Mesothelial cell of epicardium (in vitro differentiated cells): ENCODE measurements around the gene SLC29A1. TPM values are rescaled to one million over a fixed set of nuclear protein-coding genes. Genes with fewer than 3 reads are reported as not detected.
"Not testable (repeated sequence)": the region's sequence is repeated elsewhere in the genome, so short reads cannot be mapped to it uniquely, and the experiment has no call there.

Experiments
- DNase-seq, 2 experiments: peaks; one replicate each; pipeline ENCODE4 v3.0.0; 2021; ENCODE audit warnings: low spot score in 2 of 2; ENCODE audit not compliant: unreplicated experiment in 2 of 2
- H3K27ac Mint-ChIP-seq: 2 replicates; pipeline ENCODE4 v1.8.0; 2021; ENCODE audit warnings: mixed read lengths
- H3K27me3 Mint-ChIP-seq: 2 replicates; pipeline ENCODE4 v1.8.0; 2021; ENCODE audit warnings: low read depth, mixed read lengths
- H3K36me3 Mint-ChIP-seq: 2 replicates; pipeline ENCODE4 v1.8.0; 2021; ENCODE audit warnings: mixed read lengths
- H3K4me1 Mint-ChIP-seq: 2 replicates; pipeline ENCODE4 v1.8.0; 2021; ENCODE audit warnings: mixed read lengths
- H3K4me3 Mint-ChIP-seq: 2 replicates; pipeline ENCODE4 v1.8.0; 2021; ENCODE audit warnings: mild to moderate bottlenecking, moderate library complexity, mixed read lengths
- H3K9me3 Mint-ChIP-seq: 2 replicates; pipeline ENCODE4 v1.8.0; 2021; ENCODE audit warnings: mixed read lengths
- total RNA-seq: library from RNA; stranded (reverse); gene quantifications from 3 replicates; pipeline ENCODE4 v1.2.1, GENCODE V29; 2021
- TF ChIP-seq, protein P1 (sequence below): fragments of 200-600 bp; sonication (generic); IDR thresholded peaks from one replicate; pipeline ENCODE4 v1.5.0; 2021; ENCODE audit warnings: antibody characterized with exemption; ENCODE audit not compliant: unreplicated experiment

Gene SLC29A1
- total RNA-seq, 1 donor from 2014 or later, result 13.2 TPM

DNA sequence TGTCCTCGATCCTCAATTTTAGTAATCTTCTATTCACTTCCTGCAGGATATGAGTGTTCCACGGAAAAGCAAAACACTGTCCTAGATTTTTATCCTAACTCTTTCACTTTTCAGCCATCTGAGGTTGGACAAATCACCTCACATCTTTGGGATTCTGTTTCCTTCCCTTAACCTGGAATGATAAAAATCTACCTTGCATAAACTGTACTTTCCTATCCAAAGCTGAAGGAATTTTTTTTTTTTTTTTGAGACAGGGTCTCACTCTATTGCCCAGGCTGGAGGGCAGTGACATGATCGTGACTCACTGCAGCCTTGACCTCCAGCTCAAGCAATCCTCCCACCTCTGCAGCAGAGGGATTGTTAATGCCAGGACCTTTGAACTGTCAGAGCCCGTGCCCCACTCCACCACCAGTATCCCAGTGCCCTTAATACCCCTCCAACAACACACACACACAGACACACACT, 44.3 kb upstream of the SLC29A1 start:
- TF ChIP-seq, protein P1, sequence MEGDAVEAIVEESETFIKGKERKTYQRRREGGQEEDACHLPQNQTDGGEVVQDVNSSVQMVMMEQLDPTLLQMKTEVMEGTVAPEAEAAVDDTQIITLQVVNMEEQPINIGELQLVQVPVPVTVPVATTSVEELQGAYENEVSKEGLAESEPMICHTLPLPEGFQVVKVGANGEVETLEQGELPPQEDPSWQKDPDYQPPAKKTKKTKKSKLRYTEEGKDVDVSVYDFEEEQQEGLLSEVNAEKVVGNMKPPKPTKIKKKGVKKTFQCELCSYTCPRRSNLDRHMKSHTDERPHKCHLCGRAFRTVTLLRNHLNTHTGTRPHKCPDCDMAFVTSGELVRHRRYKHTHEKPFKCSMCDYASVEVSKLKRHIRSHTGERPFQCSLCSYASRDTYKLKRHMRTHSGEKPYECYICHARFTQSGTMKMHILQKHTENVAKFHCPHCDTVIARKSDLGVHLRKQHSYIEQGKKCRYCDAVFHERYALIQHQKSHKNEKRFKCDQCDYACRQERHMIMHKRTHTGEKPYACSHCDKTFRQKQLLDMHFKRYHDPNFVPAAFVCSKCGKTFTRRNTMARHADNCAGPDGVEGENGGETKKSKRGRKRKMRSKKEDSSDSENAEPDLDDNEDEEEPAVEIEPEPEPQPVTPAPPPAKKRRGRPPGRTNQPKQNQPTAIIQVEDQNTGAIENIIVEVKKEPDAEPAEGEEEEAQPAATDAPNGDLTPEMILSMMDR, result no peak
- Mint-ChIP-seq H3K4me1 (no peaks in the 10 kb centered on the region), H3K4me3 (no peak overlapping the region), H3K27me3 (no peaks in the 10 kb centered on the region), H3K27ac (peak overlapping the region; percentile 4), H3K36me3 (no peaks in the 10 kb centered on the region), H3K9me3 (no peaks in the 10 kb centered on the region)
- DNase-seq, result no peak

DNA sequence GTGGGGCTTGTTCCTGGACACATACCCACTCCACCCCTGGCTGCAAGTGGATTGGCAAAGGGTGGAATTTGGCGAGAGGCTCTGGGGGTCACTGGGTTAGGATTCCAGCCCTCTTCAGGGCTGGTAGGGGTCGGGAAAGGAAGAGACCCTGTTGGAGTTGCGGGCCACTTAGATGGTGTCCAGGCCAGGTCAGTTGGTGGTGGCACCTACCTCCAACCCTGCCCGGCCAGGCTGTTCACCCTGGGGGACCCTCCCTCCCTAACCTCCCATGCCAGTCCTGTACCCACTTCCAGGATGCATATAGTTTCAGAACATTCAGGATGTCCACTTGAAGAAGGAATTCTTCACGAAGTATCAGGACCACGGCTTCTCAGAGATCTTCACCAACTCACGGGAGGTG, 43.7 kb upstream of the SLC29A1 start:
- no peak overlapping the region for H3K4me3 Mint-ChIP-seq
- DNase-seq, result no peak
- no peaks in the 10 kb centered on the region for H3K4me1 Mint-ChIP-seq
- no peaks in the 10 kb centered on the region for H3K27me3 Mint-ChIP-seq
- TF ChIP-seq, protein P1, result no peak
- no peaks in the 10 kb centered on the region for H3K9me3 Mint-ChIP-seq
- no peaks in the 10 kb centered on the region for H3K36me3 Mint-ChIP-seq
- no peak overlapping the region for H3K27ac Mint-ChIP-seq

DNA sequence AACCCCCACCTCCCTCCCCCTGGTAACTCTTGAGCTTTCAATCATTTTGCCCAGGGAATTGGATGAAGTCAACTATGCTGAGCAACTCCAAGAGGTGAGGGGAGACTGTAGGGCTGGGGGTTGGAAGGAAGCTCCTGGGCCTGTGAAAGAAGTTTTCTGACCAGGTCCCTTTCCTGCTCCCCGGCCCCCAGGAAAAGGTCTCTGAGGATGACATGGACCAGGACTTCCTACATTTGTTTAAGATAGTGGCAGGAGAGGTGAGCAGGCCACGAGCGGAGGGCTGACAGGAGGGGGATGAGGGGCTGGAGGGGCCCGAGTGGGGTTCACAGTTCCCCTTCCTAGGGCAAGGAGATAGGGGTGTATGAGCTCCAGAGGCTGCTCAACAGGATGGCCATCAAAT, 43.0 kb upstream of the SLC29A1 start:
- Mint-ChIP-seq H3K27me3 (no peaks in the 10 kb centered on the region), H3K27ac (no peak overlapping the region), H3K4me3 (no peak overlapping the region), H3K9me3 (no peaks in the 10 kb centered on the region), H3K4me1 (peaks cover 2% of the 10 kb centered on the region), H3K36me3 (no peaks in the 10 kb centered on the region)
- TF ChIP-seq, protein P1, result no peak
- no peak for DNase-seq

DNA sequence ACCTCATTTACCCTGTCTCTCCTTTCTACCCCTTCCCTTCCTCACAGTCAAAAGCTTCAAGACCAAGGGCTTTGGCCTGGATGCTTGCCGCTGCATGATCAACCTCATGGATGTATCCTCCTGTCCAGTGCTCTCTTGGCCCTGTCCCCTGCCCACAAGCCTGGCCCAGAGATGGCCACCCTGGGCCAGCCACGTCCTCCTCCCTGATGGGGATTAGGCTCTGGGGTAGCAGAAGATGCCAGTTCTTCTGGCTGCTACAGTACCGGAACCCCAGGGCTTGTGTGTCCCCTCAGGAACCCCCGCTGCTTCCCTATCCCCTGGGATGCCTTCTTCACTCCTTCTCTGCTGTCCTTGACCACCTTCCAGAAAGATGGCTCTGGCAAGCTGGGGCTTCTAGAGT, 42.5 kb upstream of the SLC29A1 start:
- Mint-ChIP-seq H3K4me3 (no peak overlapping the region), H3K4me1 (peaks cover 4% of the 10 kb centered on the region), H3K27ac (no peak overlapping the region), H3K36me3 (no peaks in the 10 kb centered on the region), H3K9me3 (no peaks in the 10 kb centered on the region), H3K27me3 (no peaks in the 10 kb centered on the region)
- DNase-seq, result no peak
- TF ChIP-seq, protein P1, result no peak

DNA sequence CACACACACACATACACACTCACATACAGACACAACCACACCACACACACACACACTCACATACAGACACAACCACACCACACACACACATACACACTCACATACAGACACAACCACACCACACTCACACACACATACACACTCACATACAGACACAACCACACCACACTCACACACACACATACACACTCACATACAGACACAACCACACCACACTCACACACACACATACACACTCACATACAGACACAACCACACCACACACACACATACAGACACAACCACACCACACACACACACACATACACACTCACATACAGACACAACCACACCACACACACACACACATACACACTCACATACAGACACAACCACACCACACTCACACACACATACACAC, 41.6 kb upstream of the SLC29A1 start:
- not testable (repeated sequence) for H3K36me3 Mint-ChIP-seq, H3K9me3 Mint-ChIP-seq, DNase-seq, H3K4me3 Mint-ChIP-seq, H3K27me3 Mint-ChIP-seq, H3K4me1 Mint-ChIP-seq, H3K27ac Mint-ChIP-seq

DNA sequence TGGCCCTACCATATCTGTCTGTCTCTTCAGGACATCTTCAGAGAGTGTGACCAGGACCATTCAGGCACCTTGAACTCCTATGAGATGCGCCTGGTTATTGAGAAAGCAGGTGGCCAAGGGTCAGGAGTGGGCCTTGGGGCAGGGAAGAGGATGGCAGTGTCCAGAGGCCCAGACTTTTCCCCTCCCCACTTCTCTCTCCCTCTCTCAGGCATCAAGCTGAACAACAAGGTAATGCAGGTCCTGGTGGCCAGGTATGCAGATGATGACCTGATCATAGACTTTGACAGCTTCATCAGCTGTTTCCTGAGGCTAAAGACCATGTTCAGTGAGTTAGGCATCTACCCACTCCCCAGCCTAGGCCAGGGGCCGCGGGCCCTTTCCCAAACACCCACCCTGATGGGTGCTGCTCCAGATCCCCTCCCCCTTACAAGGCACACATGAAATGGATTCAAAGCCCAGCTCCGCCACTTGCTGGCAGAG, 40.4 kb upstream of the SLC29A1 start:
- TF ChIP-seq, protein P1, result no peak
- Mint-ChIP-seq H3K27ac (no peak overlapping the region), H3K9me3 (no peaks in the 10 kb centered on the region), H3K4me3 (no peak overlapping the region), H3K27me3 (no peaks in the 10 kb centered on the region), H3K4me1 (peaks cover 9% of the 10 kb centered on the region), H3K36me3 (no peaks in the 10 kb centered on the region)
- DNase-seq, result no peak
